Lower lobe of right lung (tissue), 2 donors: ENCODE results near the gene PHLPP1. TPM values are rescaled to one million over a fixed set of nuclear protein-coding genes. Genes with fewer than 3 reads are reported as not detected.

Experiments used
- ATAC-seq, 2 donors: fragments of 200-7000 bp; cut with Tn5 transposase; one replicate each; pipeline ENCODE4 v1.9.1; 2020 to 2022; ENCODE audit warnings: mild to moderate bottlenecking in 2 of 2, moderate library complexity in 2 of 2
- DNase-seq: peaks from one replicate; pipeline ENCODE4 v3.0.0-alpha.2; 2020
- H3K27ac ChIP-seq: fragments of 200-600 bp; one replicate; pipeline ENCODE4 v1.8.0; 2022
- H3K27me3 ChIP-seq: fragments of 200-600 bp; one replicate; pipeline ENCODE4 v1.8.0; 2022; ENCODE audit warnings: low read depth
- H3K36me3 ChIP-seq: fragments of 200-600 bp; one replicate; pipeline ENCODE4 v1.8.0; 2022; ENCODE audit warnings: mild to moderate bottlenecking
- H3K4me1 ChIP-seq: fragments of 200-600 bp; one replicate; pipeline ENCODE4 v1.8.0; 2022
- H3K4me3 ChIP-seq: fragments of 200-600 bp; one replicate; pipeline ENCODE4 v1.8.0; 2022; ENCODE audit warnings: mild to moderate bottlenecking
- H3K9me3 ChIP-seq: fragments of 200-600 bp; one replicate; pipeline ENCODE4 v1.8.0; 2022
- CTCF ChIP-seq: fragments of 200-600 bp; IDR thresholded peaks from one replicate; pipeline ENCODE4 v1.8.0; 2022; ENCODE audit warnings: antibody characterized with exemption, mild to moderate bottlenecking
- intact Hi-C: fragments of 100-400 bp; cut with DNase I; formaldehyde crosslinking; loops from one replicate; pipeline ENCODE4 v1.11.0; 2022
- total RNA-seq: library from RNA; stranded (reverse); fragmentation: NEBNext Ultra II Directional; extraction: Animal tissue kit (Norgen Biotek cat#: 25700); gene quantifications from one replicate; pipeline ENCODE4 v1.2.1, GENCODE V29; 2021
- donor health status: DM: no; HTN: yes; CAD: no; lungs with severe emphysema.

PHLPP1 gene
- total RNA-seq, 1 donor from 2014 or later, result 12.6 TPM

- intact Hi-C loops, result no loop called here
- TF ChIP-seq CTCF, result no peak
- no peaks in the 10 kb centered on the region for H3K9me3 ChIP-seq
- no peaks in the 10 kb centered on the region for H3K4me1 ChIP-seq
- no peak overlapping the region for H3K27ac ChIP-seq
- DNase-seq (no peak), ATAC-seq (no peak)
- no peak overlapping the region for H3K4me3 ChIP-seq
- no peaks in the 10 kb centered on the region for H3K36me3 ChIP-seq
- no peaks in the 10 kb centered on the region for H3K27me3 ChIP-seq
These were observed 287.6 kb downstream of the PHLPP1 start for GRCh38 chr18:63002803-63003445.

DNA sequence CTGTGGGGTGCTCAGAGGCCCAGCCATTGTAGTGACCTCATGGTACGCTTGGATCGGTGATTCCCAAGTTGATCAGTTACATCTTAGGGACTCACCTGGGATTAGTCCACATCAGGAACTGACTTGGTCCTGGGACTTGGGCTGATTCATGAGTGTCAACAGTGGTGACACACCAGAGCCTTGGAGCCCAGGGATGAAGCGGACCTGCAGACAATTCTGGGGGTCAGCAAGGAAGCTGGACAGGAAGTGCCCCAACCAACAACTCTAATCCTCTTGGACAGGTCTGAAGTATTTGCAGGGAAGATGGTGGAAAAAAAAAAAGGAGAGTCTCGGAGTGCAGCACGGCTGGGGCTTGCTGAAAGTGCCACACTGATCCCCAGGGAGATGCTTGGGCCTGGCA lies 288.6 kb downstream of the PHLPP1 start:
- intact Hi-C loops, result no loop called here
- no peak for ATAC-seq
- no peaks in the 10 kb centered on the region for H3K9me3 ChIP-seq
- no peaks in the 10 kb centered on the region for H3K4me1 ChIP-seq
- no peaks in the 10 kb centered on the region for H3K27me3 ChIP-seq
- no peak overlapping the region for H3K4me3 ChIP-seq
- H3K27ac ChIP-seq, result no peak overlapping the region
- no peak for DNase-seq
- H3K36me3 ChIP-seq, result no peaks in the 10 kb centered on the region
- TF ChIP-seq CTCF, result no peak

DNA sequence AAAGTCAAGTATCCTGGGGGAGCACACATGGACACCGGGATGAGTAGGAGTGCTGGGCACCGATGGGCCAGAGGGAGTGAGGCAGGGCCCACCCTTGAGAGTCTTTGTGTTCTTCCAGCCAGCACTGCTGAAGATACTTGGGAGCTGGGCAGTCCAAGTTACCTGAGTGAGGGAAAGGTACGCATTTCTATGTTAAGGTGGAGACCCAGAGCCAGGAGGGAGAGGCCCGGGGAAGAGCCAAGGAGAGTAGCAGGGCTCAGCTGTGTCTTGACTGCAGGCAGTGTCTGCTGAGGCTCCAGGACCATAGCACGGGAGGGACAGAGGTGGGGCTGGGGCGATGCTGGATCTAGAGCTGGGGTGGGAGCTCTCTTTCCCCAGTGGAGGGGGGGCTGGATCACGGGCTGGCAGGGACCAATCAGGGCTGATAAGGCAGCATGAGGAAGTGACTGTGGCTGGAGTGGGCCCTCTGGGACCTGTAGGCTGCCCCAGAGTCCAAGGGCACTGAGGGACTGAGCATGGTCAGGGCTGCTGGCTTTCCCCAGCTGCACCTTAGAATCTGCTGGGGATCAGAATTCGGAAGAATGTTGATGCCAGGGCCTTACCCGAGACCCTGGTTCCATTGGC lies 289.2 kb downstream of the PHLPP1 start:
- no peak for TF ChIP-seq CTCF
- no peak for ATAC-seq
- DNase-seq, result no peak
- Histone ChIP-seq H3K9me3 (no peaks in the 10 kb centered on the region), H3K4me1 (no peaks in the 10 kb centered on the region), H3K36me3 (no peaks in the 10 kb centered on the region), H3K27ac (no peak overlapping the region), H3K27me3 (no peaks in the 10 kb centered on the region), H3K4me3 (no peak overlapping the region)
- intact Hi-C loops, result no loop called here

- Histone ChIP-seq H3K4me3 (no peak overlapping the region), H3K9me3 (no peaks in the 10 kb centered on the region), H3K27me3 (no peaks in the 10 kb centered on the region), H3K36me3 (no peaks in the 10 kb centered on the region), H3K27ac (no peak overlapping the region), H3K4me1 (no peaks in the 10 kb centered on the region)
- TF ChIP-seq CTCF, result no peak
- ATAC-seq (no peak), DNase-seq (no peak)
- intact Hi-C loops, result no loop called here
These were observed 290.0 kb downstream of the PHLPP1 start for GRCh38 chr18:63005306-63005705.

GRCh38 chr18:63007231-63007630 lies 291.9 kb downstream of the PHLPP1 start:
- H3K27ac ChIP-seq, result no peak overlapping the region
- TF ChIP-seq CTCF, result no peak
- no peaks in the 10 kb centered on the region for H3K4me1 ChIP-seq
- no peaks in the 10 kb centered on the region for H3K27me3 ChIP-seq
- ATAC-seq (no peak), DNase-seq (no peak)
- no peaks in the 10 kb centered on the region for H3K36me3 ChIP-seq
- H3K4me3 ChIP-seq, result no peak overlapping the region
- H3K9me3 ChIP-seq, result no peaks in the 10 kb centered on the region
- intact Hi-C loops, result no loop called here
